DND-41 (cell line): ENCODE results near the gene CAD.

Experiments
- EZH2 ChIP-seq: IDR thresholded peaks from 3 replicates; pipeline ENCODE4 v1.6.1; 2012; ENCODE audit warnings: borderline replicate concordance, low read depth, mild to moderate bottlenecking, moderate library complexity, low read length, inconsistent platforms; ENCODE audit not compliant: severe bottlenecking
- TF ChIP-seq, protein P1 (sequence below): IDR thresholded peaks from 2 replicates; pipeline ENCODE4 v1.5.1; 2012; ENCODE audit warnings: borderline replicate concordance, low read length, moderate library complexity, mild to moderate bottlenecking; ENCODE audit not compliant: poor library complexity, severe bottlenecking; ENCODE audit errors: extremely low read depth

DNA sequence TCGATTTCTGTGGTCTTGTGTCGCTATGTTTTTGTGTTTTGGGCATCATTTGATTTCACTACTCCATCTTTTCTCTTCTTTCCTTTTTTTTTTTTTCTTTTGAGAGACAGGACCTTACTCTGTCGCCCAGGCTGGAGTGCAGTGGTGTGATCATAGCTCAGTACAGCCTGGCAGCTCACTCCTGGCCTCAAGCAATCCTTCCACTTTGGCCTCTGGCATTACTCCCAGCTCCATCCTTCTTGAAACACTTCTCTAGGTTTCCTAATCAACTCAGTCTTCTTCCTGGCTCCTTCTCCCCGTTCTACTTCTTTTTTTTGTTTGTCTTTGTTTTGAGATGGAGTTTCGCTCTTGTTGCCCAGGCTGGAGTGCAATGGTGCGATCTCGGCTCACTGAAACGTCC, 41.8 kb upstream of the CAD start:
- TF ChIP-seq, protein P1, sequence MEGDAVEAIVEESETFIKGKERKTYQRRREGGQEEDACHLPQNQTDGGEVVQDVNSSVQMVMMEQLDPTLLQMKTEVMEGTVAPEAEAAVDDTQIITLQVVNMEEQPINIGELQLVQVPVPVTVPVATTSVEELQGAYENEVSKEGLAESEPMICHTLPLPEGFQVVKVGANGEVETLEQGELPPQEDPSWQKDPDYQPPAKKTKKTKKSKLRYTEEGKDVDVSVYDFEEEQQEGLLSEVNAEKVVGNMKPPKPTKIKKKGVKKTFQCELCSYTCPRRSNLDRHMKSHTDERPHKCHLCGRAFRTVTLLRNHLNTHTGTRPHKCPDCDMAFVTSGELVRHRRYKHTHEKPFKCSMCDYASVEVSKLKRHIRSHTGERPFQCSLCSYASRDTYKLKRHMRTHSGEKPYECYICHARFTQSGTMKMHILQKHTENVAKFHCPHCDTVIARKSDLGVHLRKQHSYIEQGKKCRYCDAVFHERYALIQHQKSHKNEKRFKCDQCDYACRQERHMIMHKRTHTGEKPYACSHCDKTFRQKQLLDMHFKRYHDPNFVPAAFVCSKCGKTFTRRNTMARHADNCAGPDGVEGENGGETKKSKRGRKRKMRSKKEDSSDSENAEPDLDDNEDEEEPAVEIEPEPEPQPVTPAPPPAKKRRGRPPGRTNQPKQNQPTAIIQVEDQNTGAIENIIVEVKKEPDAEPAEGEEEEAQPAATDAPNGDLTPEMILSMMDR = no peak
- TF ChIP-seq EZH2 = no peak
